K562 (cell line): ENCODE results near the gene C12orf54. TPM values are rescaled to one million over a fixed set of nuclear protein-coding genes. Genes with fewer than 3 reads are reported as not detected.
"Not testable (repeated sequence)": the region's sequence is repeated elsewhere in the genome, so short reads cannot be mapped to it uniquely, and the experiment has no call there.

Experiments used
- ATAC-seq: fragments of 200-7000 bp; cut with Tn5 transposase; 3 replicates; pipeline ENCODE4 v1.9.1; 2020; ENCODE audit warnings: moderate library complexity
- BruUV-seq: library from RNA; stranded (reverse); fragments of 400-500 nt; replicated peaks from 2 replicates; lab custom pipeline; 2021; lab: Mats Ljungman, UMichigan
- CTCF ChIA-PET: fragments of 300-600 bp; formaldehyde crosslinking; extraction: SDS; loops from one replicate; lab custom pipeline; 2021; ENCODE audit warnings: low intra/inter-chr PET ratio; lab: Yijun Ruan, JAX
- POLR2A ChIA-PET: fragments of 300-600, 350-650 bp; sonication (Branson Sonifier 250); formaldehyde crosslinking; extraction: SDS; loops from one replicate; lab custom pipeline; 2021; ENCODE audit warnings: antibody characterized with exemption, inconsistent platforms; lab: Yijun Ruan, JAX
- DNase-seq, 4 experiments: peaks; one replicate each; pipeline versions ENCODE4 v3.0.0 to v3.0.0-alpha.2; 2011 to 2018; ENCODE audit warnings: low spot score in 3 of 4, mixed read lengths in 3 of 4; ENCODE audit errors: extremely low read depth in 1 of 4
- FAIRE-seq: peaks from 2 replicates; lab custom pipeline; 2011; peaks lifted over from hg19 to GRCh38; lab: Jason Lieb, UNC
- H2AFZ ChIP-seq: 2 replicates; pipeline ENCODE4 v1.6.0; 2011; ENCODE audit warnings: low read depth, low read length, control low read depth, inconsistent platforms
- H3K27ac ChIP-seq: fragments of 200-600 bp; 3 replicates; pipeline ENCODE4 v1.8.0; 2011; ENCODE audit warnings: low read depth, mild to moderate bottlenecking, control low read depth, inconsistent platforms, low read length, moderate library complexity, mixed read lengths; ENCODE audit errors: extremely low read depth
- H3K27me3 ChIP-seq, 2 experiments: fragments of 300-600 bp in 1 of 2; 2 replicates in 1 of 2; 3 replicates in 1 of 2; pipeline versions ENCODE4 v1.6.0 to v1.8.0; 2011; ENCODE audit warnings: inconsistent platforms in 2 of 2, low read length in 2 of 2, mild to moderate bottlenecking in 1 of 2, mixed read lengths in 1 of 2, moderate library complexity in 1 of 2; ENCODE audit not compliant: control insufficient read depth in 2 of 2, insufficient read depth in 2 of 2
- H3K36me3 ChIP-seq: fragments of 300-600 bp; 3 replicates; pipeline ENCODE4 v1.8.0; 2011; ENCODE audit warnings: mild to moderate bottlenecking, low read length, inconsistent platforms; ENCODE audit not compliant: control insufficient read depth, insufficient read depth
- H3K4me1 ChIP-seq, 2 experiments: fragments of 200-600 bp in 1 of 2; replicated peaks in 1 of 2; 2 replicates in 1 of 2; 3 replicates in 1 of 2; pipeline versions ENCODE4 v1.5.1 to v1.8.0; 2011; ENCODE audit warnings: inconsistent platforms in 2 of 2, low read length in 2 of 2, mild to moderate bottlenecking in 1 of 2, mixed read lengths in 1 of 2, moderate library complexity in 1 of 2; ENCODE audit not compliant: control insufficient read depth in 2 of 2, insufficient read depth in 2 of 2
- H3K4me2 ChIP-seq: 2 replicates; pipeline ENCODE4 v1.6.1; 2011; ENCODE audit warnings: low read length, control low read depth, inconsistent platforms, mixed read lengths; ENCODE audit not compliant: insufficient read depth
- H3K4me3 ChIP-seq: fragments of 200-600 bp; sonication (generic), shearing (Covaris generic); 2 replicates; pipeline ENCODE4 v1.5.1; 2016; ENCODE audit warnings: control low read depth, inconsistent platforms
- H3K79me2 ChIP-seq: fragments of 200-600 bp; 3 replicates; pipeline ENCODE4 v1.8.0; 2011; ENCODE audit warnings: low read length, inconsistent platforms; ENCODE audit not compliant: control insufficient read depth, insufficient read depth
- H3K9ac ChIP-seq, 2 experiments: 2 replicates each; pipeline versions ENCODE4 v1.6.0 to v1.6.1; 2011; ENCODE audit warnings: low read depth in 2 of 2, low read length in 2 of 2, control low read depth in 1 of 2, inconsistent platforms in 1 of 2, mild to moderate bottlenecking in 1 of 2, mixed read lengths in 1 of 2; ENCODE audit not compliant: insufficient read depth in 1 of 2
- H3K9me1 ChIP-seq: one replicate; pipeline ENCODE4 v1.6.0; 2011; ENCODE audit warnings: inconsistent platforms, mild to moderate bottlenecking, low read length, moderate library complexity; ENCODE audit not compliant: control insufficient read depth, insufficient read depth
- H3K9me3 ChIP-seq: replicated peaks from 2 replicates; pipeline ENCODE4 v1.5.1; 2011; ENCODE audit warnings: low read depth, low read length, inconsistent platforms; ENCODE audit not compliant: control insufficient read depth, insufficient read depth
- H4K20me1 ChIP-seq: replicated peaks from 2 replicates; pipeline ENCODE4 v1.6.1; 2011; ENCODE audit warnings: low read length, inconsistent platforms, mixed read lengths; ENCODE audit not compliant: control insufficient read depth, insufficient read depth
- BCOR ChIP-seq: fragments of 450-650 bp; IDR thresholded peaks from 2 replicates; pipeline ENCODE4 v1.6.1; 2016
- RCOR1 ChIP-seq, 2 experiments: IDR thresholded peaks; 2 replicates each; pipeline ENCODE4 v1.6.1; 2012; ENCODE audit warnings: low read depth in 2 of 2, low read length in 2 of 2, borderline replicate concordance in 1 of 2, improper control_type of control experiment in 1 of 2
- ZNF146 ChIP-seq: IDR thresholded peaks from one replicate; pipeline ENCODE4 v1.6.1; 2018; ENCODE audit warnings: missing compliant biosample characterization; ENCODE audit not compliant: unreplicated experiment
- WGBS: fragments of 100-300 bp; shearing (Covaris generic); methylation state at CpG from one replicate; pipeline ENCODE4 v1.1.6; 2016; ENCODE audit warnings: low coverage, mixed read lengths; ENCODE audit not compliant: insufficient coverage; ENCODE audit errors: missing lambda C conversion rate; 5-methylcytosine and 5-hydroxymethylcytosine counted together
- in situ Hi-C: fragments of 300-500 bp; cut with MboI; formaldehyde crosslinking; loops from 4 replicates; pipeline ENCODE4 v1.15.0; 2018; ENCODE audit warnings: inconsistent platforms, mixed read lengths
- intact Hi-C: fragments of 100-400 bp; cut with micrococcal nuclease; formaldehyde crosslinking; loops from 2 replicates; pipeline ENCODE4 v1.14.2; 2022
- polyA plus RNA-seq, 8 experiments: library from polyadenylated mRNA; depleted of rRNA in 4 of 8; stranded (reverse) in 5 of 8; unstranded in 3 of 8; fragments of >200 nt; fragmentation: Nextera tagmentation in 2 of 8; fragmentation: Illumina TruSeq in 1 of 8; extraction: Ambion mirVana in 2 of 8; extraction: Trizol in 1 of 8; gene quantifications; 2 replicates each; pipeline versions ENCODE4 v1.2.1 to v1.2.3, GENCODE V29; 2011 to 2014; ENCODE audit warnings: inconsistent platforms in 1 of 8, missing spikeins in 1 of 8
- total RNA-seq, 7 experiments: library from RNA; depleted of rRNA in 6 of 7; stranded (reverse); fragments of >200 nt in 6 of 7; fragmentation: Illumina TruSeq in 2 of 7; extraction: Trizol in 2 of 7; gene quantifications; 2 replicates each; pipeline versions ENCODE4 v1.2.1 to v1.2.3, GENCODE V29; 2011 to 2021; ENCODE audit warnings: low replicate concordance in 1 of 7

C12orf54 gene
- total and polyA plus RNA-seq, 9 of the 15 experiments (the other 6 are each of a cell fraction or from before 2014, with no cell fraction given): not detected

DNA sequence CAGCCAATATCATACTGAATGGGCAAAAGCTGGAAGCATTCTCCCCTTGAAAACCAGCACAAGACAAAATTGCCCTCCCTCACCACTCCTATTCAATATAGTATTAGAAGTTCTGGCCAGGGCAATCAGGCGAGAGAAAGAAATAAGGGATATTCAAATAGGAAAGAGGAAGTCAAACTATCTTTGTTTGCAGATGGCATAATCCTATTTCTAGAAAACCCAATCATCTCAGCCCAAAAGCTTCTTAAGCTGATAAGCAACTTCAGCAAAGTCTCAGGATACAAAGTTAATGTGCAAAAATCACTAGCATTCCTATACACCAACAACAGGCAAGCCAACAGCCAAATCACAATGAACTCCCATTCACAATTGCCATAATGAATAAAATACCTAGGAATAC lies 30.9 kb upstream of the C12orf54 start (continued):
- peak in 1 of 2 experiments; percentile 27; a peak in 1 of 4 replicates for TF ChIP-seq RCOR1 (IDR thresholded peaks at IDR 0.05; ENCODE audit: borderline replicate concordance in 1 of 2, low read depth in 2 of 2, low read length in 2 of 2)

DNA sequence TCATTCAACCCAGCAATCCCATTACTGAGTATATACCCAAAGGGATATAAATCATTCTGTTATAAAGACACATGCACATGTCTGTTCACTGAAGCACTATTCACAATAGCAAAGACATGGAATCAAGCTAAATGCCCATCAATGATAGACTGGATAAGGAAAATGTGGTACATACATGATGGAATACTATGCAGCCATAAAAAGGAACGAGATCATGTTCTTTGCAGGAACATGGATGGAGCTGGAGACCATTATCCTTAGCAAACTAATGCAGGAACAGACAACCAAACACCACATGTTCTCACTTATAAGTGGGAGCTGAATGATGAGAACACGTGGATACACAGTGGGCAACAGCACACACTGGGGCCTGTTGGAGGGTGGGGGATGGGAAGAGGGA lies 29.3 kb upstream of the C12orf54 start:
- intact Hi-C loops: loop anchor here (5.0 kb wide), 1 partner anchor 116 kb away; no protein-coding TSS in a partner anchor
- H3K9ac ChIP-seq, H3K4me1 ChIP-seq, DNase-seq, H3K27ac ChIP-seq, ATAC-seq, H3K4me3 ChIP-seq, H3K27me3 ChIP-seq, in situ Hi-C loops, BruUV-seq, H3K9me1 ChIP-seq, H3K36me3 ChIP-seq, FAIRE-seq, H4K20me1 ChIP-seq, H3K79me2 ChIP-seq, H3K4me2 ChIP-seq, H2AFZ ChIP-seq, H3K9me3 ChIP-seq, POLR2A ChIA-PET: not testable (repeated sequence)
- peak; percentile 88 for TF ChIP-seq ZNF146 (CRISPR knock-in tag)
- 0 out of 2 replicates have a peak, but pooled peaks have one; percentile 13 for TF ChIP-seq BCOR
- CTCF ChIA-PET: interaction anchor here (0.7 kb wide), 1 partner anchor 263 kb away, joined by 4 read pairs; no protein-coding TSS in a partner anchor
- WGBS: 15% methylated on average over 2 of the region's 2 CpGs
